K562 (cell line): ENCODE data around the gene PRKAG2. TPM values are rescaled to one million over a fixed set of nuclear protein-coding genes. Genes with fewer than 3 reads are reported as not detected.

Experiments used
- ARID4B ChIP-seq: sonication (generic); formaldehyde crosslinking; IDR thresholded peaks from 2 replicates; pipeline ENCODE4 v1.8.0; 2022; ENCODE audit warnings: mild to moderate bottlenecking, missing genetic modification reagents
- ATF7 ChIP-seq: fragments of 450-650 bp; IDR thresholded peaks from 2 replicates; pipeline ENCODE4 v1.7.1; 2014; ENCODE audit warnings: mild to moderate bottlenecking, moderate library complexity
- GABPA ChIP-seq: fragments of 200-800 bp; sonication (Bioruptor generic); conservative IDR thresholded peaks from 2 replicates; pipeline ENCODE4 v1.6.1; 2016; ENCODE audit warnings: low read depth, missing genetic modification characterization, missing compliant biosample characterization
- KDM1A ChIP-seq, 2 experiments: fragments of 450-650 bp; IDR thresholded peaks; 2 replicates each; pipeline ENCODE4 v1.6.1; 2016; ENCODE audit warnings: mild to moderate bottlenecking in 2 of 2
- MTA2 ChIP-seq: fragments of 450-650 bp; IDR thresholded peaks from 2 replicates; pipeline ENCODE4 v1.6.1; 2016; ENCODE audit warnings: low read depth
- PURB ChIP-seq: sonication (generic); formaldehyde crosslinking; IDR thresholded peaks from 2 replicates; pipeline ENCODE4 v1.9.0; 2021; ENCODE audit warnings: low read depth, mild to moderate bottlenecking, missing genetic modification reagents
- PYGO2 ChIP-seq: fragments of 450-650 bp; IDR thresholded peaks from 2 replicates; pipeline ENCODE4 v1.6.1; 2016; ENCODE audit warnings: mild to moderate bottlenecking, missing genetic modification characterization, moderate library complexity, missing compliant biosample characterization
- SMC3 ChIP-seq: conservative IDR thresholded peaks from 2 replicates; pipeline ENCODE4 v1.6.1; 2011; ENCODE audit warnings: low read depth, low read length, improper control_type of control experiment; ENCODE audit not compliant: insufficient read depth
- SPI1 ChIP-seq: IDR thresholded peaks from 2 replicates; pipeline ENCODE4 v1.6.1; 2011; ENCODE audit warnings: low read depth, low read length, control low read depth, borderline replicate concordance
- TAF9B ChIP-seq: fragments of 450-650 bp; IDR thresholded peaks from 2 replicates; pipeline ENCODE4 v1.6.1; 2018; ENCODE audit warnings: mild to moderate bottlenecking; ENCODE audit not compliant: partially characterized antibody
- TBP ChIP-seq: optimal IDR thresholded peaks from 2 replicates; pipeline ENCODE3; 2011; ENCODE audit warnings: low read depth, low read length, improper control_type of control experiment
- ZKSCAN3 ChIP-seq: fragments of 250-450 bp; sonication (Bioruptor Pico); IDR thresholded peaks from 2 replicates; pipeline ENCODE4 v1.4.0; 2020
- ZNF354B ChIP-seq: fragments of 250-450 bp; sonication (Bioruptor Pico); IDR thresholded peaks from 2 replicates; pipeline ENCODE4 v1.4.0; 2020
- ZNF518B ChIP-seq: fragments of 250-450 bp; sonication (Bioruptor Pico); IDR thresholded peaks from 2 replicates; pipeline ENCODE4 v1.5.0; 2021; ENCODE audit warnings: mild to moderate bottlenecking, moderate library complexity
- ZNF740 ChIP-seq, 3 experiments: fragments of 200-800 bp in 1 of 3; sonication (Bioruptor generic) in 1 of 3; sonication (generic) in 1 of 3; formaldehyde crosslinking in 1 of 3; IDR thresholded peaks; 2 replicates each; pipeline versions ENCODE4 v1.6.1 to v1.8.0; 2016 to 2022; ENCODE audit warnings: mild to moderate bottlenecking in 2 of 3, missing compliant biosample characterization in 2 of 3, missing genetic modification characterization in 2 of 3, missing genetic modification reagents in 1 of 3
- ZZZ3 ChIP-seq: fragments of 450-650 bp; IDR thresholded peaks from 2 replicates; pipeline ENCODE4 v1.6.1; 2016; ENCODE audit warnings: antibody characterized with exemption, mild to moderate bottlenecking, moderate library complexity
- polyA plus RNA-seq, 8 experiments: library from polyadenylated mRNA; depleted of rRNA in 4 of 8; stranded (reverse) in 5 of 8; unstranded in 3 of 8; fragments of >200 nt; fragmentation: Nextera tagmentation in 2 of 8; fragmentation: Illumina TruSeq in 1 of 8; extraction: Ambion mirVana in 2 of 8; extraction: Trizol in 1 of 8; gene quantifications; 2 replicates each; pipeline versions ENCODE4 v1.2.1 to v1.2.3, GENCODE V29; 2011 to 2014; ENCODE audit warnings: inconsistent platforms in 1 of 8, missing spikeins in 1 of 8
- total RNA-seq, 7 experiments: library from RNA; depleted of rRNA in 6 of 7; stranded (reverse); fragments of >200 nt in 6 of 7; fragmentation: Illumina TruSeq in 2 of 7; extraction: Trizol in 2 of 7; gene quantifications; 2 replicates each; pipeline versions ENCODE4 v1.2.1 to v1.2.3, GENCODE V29; 2011 to 2021; ENCODE audit warnings: low replicate concordance in 1 of 7

Gene PRKAG2
- total and polyA plus RNA-seq, 9 of the 15 experiments (the other 6 are each of a cell fraction or from before 2014, with no cell fraction given) = 0.99 to 5.6 (median 3.3) TPM

GRCh38 chr7:151631953-151632749, 244.8 kb downstream of the PRKAG2 start (continued):
- no peak for TF ChIP-seq TAF9B
- TF ChIP-seq SPI1 = peak; percentile 34; the same call in 1 of the 2 replicates
- TF ChIP-seq ATF7 = peak; percentile 75; the same call in 1 of the 2 replicates
- TF ChIP-seq PYGO2 = no peak
- no peak for TF ChIP-seq PURB
- no peak for TF ChIP-seq MTA2
- no peak for TF ChIP-seq ZZZ3
- TF ChIP-seq GABPA (tag) = peak; percentile 64
- TF ChIP-seq SMC3 = 0 out of 2 replicates have a peak, but pooled peaks have one; percentile 25
- TF ChIP-seq ZNF354B (CRISPR knock-in tag) = no peak
- no peak for TF ChIP-seq ZNF518B (CRISPR knock-in tag)
- TF ChIP-seq KDM1A (IDR thresholded peaks at IDR 0.05) = no peak
- no peak for TF ChIP-seq TBP
- TF ChIP-seq ARID4B (CRISPR knock-in tag) = no peak
- TF ChIP-seq ZKSCAN3 (CRISPR knock-in tag) = no peak
- 0 out of 2 replicates have a peak, but pooled peaks have one; percentile 33 for TF ChIP-seq ZNF740 (CRISPR knock-in tag; IDR thresholded peaks at IDR 0.05)
- 0 out of 4 replicates have a peak, but pooled peaks of 1 of the 2 experiments have one; percentile 17 for TF ChIP-seq ZNF740 (tag; IDR thresholded peaks at IDR 0.05)
